NCI-H1092 (cell line): Measurements from ENCODE around the gene PHC3.
"Not testable (repeated sequence)": the region's sequence is repeated elsewhere in the genome, so short reads cannot be mapped to it uniquely, and the experiment has no call there.

Source experiments
- DNase-seq: peaks from one replicate; lab custom pipeline; 2025; lab: John Stamatoyannopoulos, UW

Gene PHC3, protein sequence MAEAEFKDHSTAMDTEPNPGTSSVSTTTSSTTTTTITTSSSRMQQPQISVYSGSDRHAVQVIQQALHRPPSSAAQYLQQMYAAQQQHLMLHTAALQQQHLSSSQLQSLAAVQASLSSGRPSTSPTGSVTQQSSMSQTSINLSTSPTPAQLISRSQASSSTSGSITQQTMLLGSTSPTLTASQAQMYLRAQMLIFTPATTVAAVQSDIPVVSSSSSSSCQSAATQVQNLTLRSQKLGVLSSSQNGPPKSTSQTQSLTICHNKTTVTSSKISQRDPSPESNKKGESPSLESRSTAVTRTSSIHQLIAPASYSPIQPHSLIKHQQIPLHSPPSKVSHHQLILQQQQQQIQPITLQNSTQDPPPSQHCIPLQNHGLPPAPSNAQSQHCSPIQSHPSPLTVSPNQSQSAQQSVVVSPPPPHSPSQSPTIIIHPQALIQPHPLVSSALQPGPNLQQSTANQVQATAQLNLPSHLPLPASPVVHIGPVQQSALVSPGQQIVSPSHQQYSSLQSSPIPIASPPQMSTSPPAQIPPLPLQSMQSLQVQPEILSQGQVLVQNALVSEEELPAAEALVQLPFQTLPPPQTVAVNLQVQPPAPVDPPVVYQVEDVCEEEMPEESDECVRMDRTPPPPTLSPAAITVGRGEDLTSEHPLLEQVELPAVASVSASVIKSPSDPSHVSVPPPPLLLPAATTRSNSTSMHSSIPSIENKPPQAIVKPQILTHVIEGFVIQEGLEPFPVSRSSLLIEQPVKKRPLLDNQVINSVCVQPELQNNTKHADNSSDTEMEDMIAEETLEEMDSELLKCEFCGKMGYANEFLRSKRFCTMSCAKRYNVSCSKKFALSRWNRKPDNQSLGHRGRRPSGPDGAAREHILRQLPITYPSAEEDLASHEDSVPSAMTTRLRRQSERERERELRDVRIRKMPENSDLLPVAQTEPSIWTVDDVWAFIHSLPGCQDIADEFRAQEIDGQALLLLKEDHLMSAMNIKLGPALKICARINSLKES

DNA sequence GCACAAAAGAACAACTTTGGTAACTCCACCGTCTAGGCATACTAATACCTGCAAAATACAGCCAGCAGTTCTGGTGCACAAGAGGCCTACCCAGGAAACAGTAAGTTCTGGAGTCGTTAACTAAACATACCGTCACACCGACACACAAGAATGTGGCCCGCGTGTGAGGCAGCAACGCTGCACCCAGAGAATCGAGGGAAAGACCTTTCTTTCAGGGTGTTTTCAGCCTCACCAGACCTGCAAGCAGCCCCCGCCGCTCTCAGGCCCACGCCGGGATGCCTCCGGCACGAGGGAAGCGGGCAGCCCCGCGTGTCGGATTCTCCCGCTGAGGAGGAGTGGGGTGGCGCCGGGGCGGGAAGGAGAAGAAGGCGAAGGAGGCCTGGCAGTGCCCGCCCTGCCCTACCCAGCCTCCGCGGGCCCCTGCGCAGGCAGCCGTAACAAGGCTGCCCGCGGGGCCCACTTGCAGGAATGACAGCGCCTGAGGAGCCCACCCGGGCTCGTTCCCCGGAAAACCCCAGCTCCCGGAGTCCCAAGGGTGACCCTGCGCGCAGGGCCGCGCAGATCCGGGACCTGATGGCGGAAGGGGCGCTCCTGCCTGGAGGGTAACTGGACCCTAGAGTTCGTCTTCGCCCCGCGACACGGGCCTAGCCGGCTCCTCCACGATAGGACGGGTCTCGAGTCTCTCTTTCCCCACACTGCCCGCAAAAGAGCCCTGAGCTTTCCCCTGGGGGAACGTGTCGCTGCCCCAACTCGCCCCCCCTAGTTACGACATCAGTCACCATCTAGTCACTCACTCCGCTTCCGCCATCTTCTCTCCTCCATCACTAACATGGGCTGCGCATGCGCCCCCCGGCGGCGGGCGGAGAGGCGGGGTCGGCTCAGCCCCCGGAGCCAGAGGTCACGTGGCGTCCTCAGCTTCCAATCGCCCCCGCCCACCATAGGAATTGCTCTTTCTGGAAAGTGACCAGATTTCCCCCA, at the start of gene PHC3:
Gene PHC3, minus strand, starts transcription at position 826 of the 978 bp plus-strand sequence. Its CDS starts 18 bp downstream, at position 808.
- peak; percentile 80 for DNase-seq

- no peak for DNase-seq
These were observed 46.7 kb upstream of the PHC3 start for GRCh38 chr3:170228093-170228766.

DNA sequence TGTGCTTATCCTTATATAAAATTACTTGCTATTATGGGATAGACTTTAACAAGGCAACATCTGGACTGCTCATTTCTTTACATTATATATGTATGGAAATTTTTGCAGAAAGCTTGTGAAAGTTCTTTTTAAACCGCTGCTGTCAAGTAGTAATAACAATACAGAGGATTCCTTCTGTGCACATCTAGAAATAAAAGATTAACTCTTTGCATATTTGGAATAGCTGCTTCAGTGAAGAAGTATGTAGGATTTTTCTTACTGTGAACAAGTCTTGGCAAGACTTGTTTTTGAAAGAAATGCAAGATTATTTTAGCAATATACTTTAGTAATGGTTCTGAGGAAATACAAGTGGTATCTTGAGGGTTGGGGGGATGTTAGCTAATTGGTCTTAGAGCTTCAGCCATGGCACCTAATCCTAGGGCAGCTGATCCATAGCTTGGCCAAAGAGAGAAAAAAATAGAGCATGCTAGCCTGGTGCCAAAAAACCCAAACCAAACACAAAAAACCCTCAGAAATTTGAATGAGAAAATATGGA, 45.0 kb upstream of the PHC3 start:
- no peak for DNase-seq

DNA sequence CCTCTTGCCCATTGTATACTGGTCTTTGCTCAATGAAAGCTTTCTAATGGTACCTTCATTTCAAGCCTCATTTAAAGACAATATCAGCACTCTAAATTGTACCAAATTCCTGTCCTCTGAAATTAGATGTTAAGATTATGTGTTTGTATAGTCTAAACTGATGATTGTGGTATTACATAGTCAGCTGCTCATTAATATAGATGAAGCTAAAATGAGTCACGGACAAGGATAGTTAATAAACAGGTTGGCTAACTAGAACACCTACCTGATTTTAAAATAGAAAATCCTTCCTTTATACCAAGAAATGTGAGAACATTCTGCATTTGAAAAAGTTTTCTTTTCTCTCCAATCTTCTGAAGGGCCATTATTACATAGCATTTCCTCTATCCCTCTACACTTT, 43.6 kb upstream of the PHC3 start:
- no peak for DNase-seq

DNA sequence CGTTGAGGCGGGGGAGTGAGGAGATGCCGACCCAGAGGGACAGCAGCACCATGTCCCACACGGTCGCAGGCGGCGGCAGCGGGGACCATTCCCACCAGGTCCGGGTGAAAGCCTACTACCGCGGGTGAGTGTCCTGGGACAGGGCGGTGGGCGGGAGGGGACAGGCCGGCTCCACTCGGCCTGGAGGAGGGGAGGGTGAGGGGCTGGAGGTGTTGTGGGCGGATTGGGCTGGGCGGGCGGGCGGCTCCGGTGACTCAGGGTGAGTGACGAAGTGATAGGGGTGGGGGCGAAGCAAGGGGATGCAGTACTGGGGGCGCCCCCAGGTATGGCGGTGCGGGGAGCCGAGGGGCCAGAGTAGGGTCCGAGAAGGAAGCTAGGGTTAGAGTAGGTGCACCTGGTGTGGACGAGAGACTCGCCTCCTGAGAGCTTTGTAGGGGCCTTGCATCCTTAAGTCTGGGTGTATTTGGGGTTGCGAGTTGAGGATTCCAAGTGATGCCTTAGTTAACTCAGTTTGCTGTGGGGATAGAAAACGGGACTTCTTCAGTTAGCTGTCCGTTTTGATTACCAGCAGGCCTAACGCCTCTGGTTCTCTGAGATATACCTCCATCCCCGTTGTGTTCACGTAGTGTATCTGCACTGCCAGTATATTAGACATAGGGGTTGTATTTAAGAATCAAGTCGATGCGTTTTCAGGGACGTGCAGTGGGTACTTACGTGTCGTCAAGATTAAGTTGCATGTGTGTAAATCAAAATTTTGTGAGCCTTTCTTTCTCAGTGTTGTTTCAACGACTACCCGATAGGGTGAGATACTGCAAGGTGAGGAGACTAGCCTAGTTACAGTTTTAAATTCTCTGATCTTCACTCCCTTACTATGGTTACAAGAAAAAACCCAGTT, 41.4 kb upstream of the PHC3 start:
- no peak for DNase-seq

- DNase-seq = peak; percentile 88
These were observed 40.6 kb upstream of the PHC3 start, which contains the start of gene PRKCI for GRCh38 chr3:170221924-170222646. Gene PRKCI (plus strand): TSS chr3:170222424. CDS start chr3:170222670, 246 bp downstream.

DNA sequence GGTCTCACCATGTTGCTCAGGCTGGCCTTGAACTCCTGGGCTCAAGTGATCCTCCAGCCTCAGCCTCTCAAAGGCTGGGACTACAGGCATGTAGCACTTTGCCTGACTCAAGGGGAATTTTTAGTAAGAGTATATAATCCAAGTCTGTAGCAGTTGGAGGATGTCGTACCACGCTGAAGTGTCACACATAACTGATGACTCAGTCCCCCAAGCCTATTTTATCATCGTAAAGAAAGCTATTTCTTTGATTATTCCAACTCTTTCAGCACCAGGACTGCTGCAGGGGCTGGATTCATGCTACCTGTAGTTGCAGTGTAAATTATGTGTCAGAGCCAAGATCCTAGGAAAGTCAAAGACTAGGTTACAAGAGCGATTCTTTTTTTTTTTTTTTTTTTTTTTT, 39.3 kb upstream of the PHC3 start:
- no peak for DNase-seq

- DNase-seq = no peak
These were observed 38.3 kb upstream of the PHC3 start for GRCh38 chr3:170219850-170220249.

- no peak for DNase-seq
These were observed 30.1 kb upstream of the PHC3 start for GRCh38 chr3:170211668-170212067.

DNA sequence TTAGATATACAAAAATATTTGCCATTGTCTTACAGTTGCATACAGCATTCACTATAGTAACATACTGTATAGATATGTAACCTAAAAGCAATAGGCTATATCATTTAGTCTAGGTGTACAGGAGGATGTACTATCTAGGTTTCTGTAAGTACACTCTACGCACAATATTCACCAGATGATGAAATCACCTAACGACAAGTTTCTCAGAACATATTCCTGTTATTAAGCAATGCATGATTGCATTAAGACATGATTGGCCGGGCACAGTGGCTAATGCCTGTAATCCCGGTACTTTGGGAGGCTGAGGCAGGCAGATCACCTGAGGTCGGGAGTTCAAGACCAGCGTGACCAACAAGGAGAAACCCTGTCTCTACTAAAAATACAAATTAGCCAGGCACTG, 26.2 kb upstream of the PHC3 start:
- no peak for DNase-seq

- DNase-seq = not testable (repeated sequence)
These were observed 24.7 kb upstream of the PHC3 start for GRCh38 chr3:170206164-170206762.

DNA sequence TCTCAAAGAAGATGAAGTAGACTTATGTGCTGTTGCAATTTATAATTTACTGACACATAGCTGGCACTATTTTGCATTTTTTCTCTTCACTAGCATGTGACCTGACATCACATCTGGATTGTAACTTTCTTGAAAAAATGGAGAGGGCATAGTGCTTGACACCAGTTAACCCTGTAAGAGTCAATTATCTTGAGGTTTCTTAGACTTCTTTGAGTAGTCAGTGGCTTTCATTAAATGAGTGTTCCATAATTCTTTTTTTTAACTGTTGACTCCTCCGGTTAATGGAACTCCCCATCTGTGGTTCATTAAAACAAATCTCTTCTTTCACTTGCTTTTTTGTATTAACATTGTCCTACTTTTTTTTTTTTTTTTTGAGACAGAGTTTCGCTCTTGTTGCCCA, 23.8 kb upstream of the PHC3 start:
- DNase-seq = no peak

DNA sequence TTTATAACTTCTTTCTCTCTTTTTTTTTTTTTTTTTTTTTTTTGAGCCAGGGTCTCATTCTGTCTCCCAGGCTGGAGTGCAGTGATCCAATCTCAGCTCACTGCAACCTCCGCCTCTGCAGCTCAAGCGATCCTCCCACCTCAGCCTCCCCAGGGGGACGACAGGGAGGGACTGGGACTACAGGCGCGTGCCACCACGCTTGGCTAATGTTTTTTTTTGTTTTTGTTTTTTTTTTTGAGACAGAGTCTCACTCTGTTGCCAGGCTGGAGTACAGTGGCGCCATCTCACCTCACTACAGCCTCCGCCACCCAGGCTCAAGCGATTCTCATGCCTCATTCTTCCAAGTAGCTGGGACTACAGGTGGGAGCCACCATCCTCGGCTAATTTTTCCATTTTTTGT, 23.0 kb upstream of the PHC3 start:
- DNase-seq = no peak

GRCh38 chr3:170204023-170204472, 22.5 kb upstream of the PHC3 start:
- no peak for DNase-seq

DNA sequence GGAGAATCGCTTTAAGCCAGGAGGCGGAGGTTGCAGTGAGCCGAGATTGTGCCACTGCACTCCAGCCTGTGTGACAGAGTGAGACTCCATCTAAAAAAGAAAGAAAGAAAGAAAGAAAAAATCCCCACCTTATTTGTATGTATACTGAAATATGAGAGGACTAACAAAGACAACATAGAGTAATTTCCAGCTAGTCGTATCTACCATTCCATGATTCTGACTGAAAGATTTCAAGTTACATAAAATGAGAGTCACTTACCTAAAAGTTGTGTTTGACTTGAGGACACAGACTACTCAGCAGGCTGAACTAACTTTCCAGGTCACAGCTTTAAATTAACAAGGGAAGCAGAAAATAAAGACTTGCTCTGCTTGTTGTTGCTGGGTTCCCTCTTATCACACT, 21.9 kb upstream of the PHC3 start:
- DNase-seq = no peak

DNA sequence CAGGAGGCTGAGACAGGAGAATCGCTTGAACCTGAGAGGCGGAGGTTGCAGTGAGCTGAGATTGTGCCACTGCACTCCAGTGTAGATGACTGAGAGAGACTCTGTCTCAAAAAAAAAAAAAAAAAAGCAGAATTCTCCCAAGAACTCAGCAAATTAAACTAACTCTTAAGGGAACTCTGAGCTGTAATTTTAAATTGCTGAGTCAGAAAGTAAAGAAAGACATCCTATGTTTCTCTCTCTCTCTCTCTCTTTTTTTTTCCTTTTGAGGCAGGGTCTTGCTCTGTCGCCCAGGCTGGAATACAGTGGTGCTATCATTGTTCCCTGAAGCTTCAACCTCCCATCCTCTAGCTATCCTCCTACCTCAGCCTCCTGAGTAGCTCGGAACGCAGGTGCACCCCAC, 20.0 kb upstream of the PHC3 start:
- no peak for DNase-seq

- DNase-seq = no peak
These were observed 19.5 kb upstream of the PHC3 start for GRCh38 chr3:170200987-170201386.

- DNase-seq = no peak
These were observed 15.3 kb upstream of the PHC3 start for GRCh38 chr3:170196833-170197232.
